Esophagus muscularis mucosa (tissue), 3 donors: Measurements from ENCODE around the gene LAD1.

ENCODE experiments used
- POLR2A ChIP-seq: fragments of 450-650 bp; IDR thresholded peaks from one replicate; pipeline ENCODE4 v1.6.1; 2017; ENCODE audit warnings: antibody characterized with exemption, moderate library complexity, mild to moderate bottlenecking, low read depth
- TF ChIP-seq, protein P1 (sequence below), 3 experiments: fragments of 200-600 bp in 2 of 3; fragments of 450-650 bp in 1 of 3; sonication (generic) in 2 of 3; IDR thresholded peaks; one replicate each; pipeline ENCODE4 v1.5.1; 2017 to 2019; ENCODE audit warnings: antibody characterized with exemption in 3 of 3, mild to moderate bottlenecking in 2 of 3, moderate library complexity in 1 of 3

DNA sequence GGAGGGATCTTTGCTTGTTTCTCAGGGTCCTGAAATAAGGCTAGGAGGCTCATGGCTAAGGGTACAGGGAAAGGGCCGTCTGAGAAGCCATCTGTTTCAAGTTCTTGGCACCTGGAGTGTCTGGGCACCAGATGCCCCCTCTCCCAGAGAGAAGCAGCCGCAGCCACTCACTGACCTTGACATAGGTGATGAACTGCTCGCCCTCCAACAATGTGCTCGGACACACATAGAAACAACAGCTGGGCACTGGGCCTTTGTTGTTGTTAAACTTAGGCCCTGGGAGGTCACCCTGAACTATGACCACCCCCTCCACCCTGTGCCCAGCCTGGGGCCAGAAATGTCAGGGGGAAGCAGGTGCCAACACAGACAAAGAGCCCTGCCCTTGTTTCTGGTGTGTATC is 31.7 kb upstream of the LAD1 start:
- TF ChIP-seq, protein P1, sequence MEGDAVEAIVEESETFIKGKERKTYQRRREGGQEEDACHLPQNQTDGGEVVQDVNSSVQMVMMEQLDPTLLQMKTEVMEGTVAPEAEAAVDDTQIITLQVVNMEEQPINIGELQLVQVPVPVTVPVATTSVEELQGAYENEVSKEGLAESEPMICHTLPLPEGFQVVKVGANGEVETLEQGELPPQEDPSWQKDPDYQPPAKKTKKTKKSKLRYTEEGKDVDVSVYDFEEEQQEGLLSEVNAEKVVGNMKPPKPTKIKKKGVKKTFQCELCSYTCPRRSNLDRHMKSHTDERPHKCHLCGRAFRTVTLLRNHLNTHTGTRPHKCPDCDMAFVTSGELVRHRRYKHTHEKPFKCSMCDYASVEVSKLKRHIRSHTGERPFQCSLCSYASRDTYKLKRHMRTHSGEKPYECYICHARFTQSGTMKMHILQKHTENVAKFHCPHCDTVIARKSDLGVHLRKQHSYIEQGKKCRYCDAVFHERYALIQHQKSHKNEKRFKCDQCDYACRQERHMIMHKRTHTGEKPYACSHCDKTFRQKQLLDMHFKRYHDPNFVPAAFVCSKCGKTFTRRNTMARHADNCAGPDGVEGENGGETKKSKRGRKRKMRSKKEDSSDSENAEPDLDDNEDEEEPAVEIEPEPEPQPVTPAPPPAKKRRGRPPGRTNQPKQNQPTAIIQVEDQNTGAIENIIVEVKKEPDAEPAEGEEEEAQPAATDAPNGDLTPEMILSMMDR (IDR thresholded peaks at IDR 0.05) = no peak
- TF ChIP-seq POLR2A = no peak
